Endothelial cell of umbilical vein (primary cell): ENCODE data around the gene COMT. TPM values are rescaled to one million over a fixed set of nuclear protein-coding genes. Genes with fewer than 3 reads are reported as not detected.

Experiments used
- BruUV-seq: library from RNA; stranded (reverse); fragments of 400-500 nt; replicated peaks from 2 replicates; lab custom pipeline; 2021; lab: Mats Ljungman, UMichigan
- CTCF ChIA-PET: fragments of 300-600, 350-600 bp; sonication (Branson Sonifier 250); formaldehyde crosslinking; loops from one replicate; lab custom pipeline; 2021; ENCODE audit warnings: antibody characterized with exemption, inconsistent platforms; lab: Charles Lee
- POLR2A ChIA-PET: fragments of 300-600, 350-600 bp; sonication (Branson Sonifier 250); formaldehyde crosslinking; loops from one replicate; lab custom pipeline; 2021; ENCODE audit warnings: antibody characterized with exemption, inconsistent platforms; lab: Charles Lee
- DNase-seq: peaks from one replicate; pipeline ENCODE4 v3.0.0-alpha.2; 2011; ENCODE audit warnings: low read depth, low spot score
- FAIRE-seq: peaks from 2 replicates; lab custom pipeline; 2011; peaks lifted over from hg19 to GRCh38; lab: Jason Lieb, UNC
- H2AFZ ChIP-seq: 2 replicates; pipeline ENCODE4 v1.6.0; 2012; ENCODE audit warnings: low read depth, low read length, control low read depth, inconsistent platforms
- H3K27ac ChIP-seq: 2 replicates; pipeline ENCODE4 v1.5.1; 2011; ENCODE audit warnings: low read depth, mild to moderate bottlenecking, control low read depth, low read length, moderate library complexity; ENCODE audit not compliant: insufficient read depth
- H3K27me3 ChIP-seq, 2 experiments: 2 replicates each; pipeline versions ENCODE4 v1.6.0 to v1.6.1; 2011; ENCODE audit warnings: low read length in 2 of 2, mixed read lengths in 1 of 2; ENCODE audit not compliant: control insufficient read depth in 2 of 2, insufficient read depth in 2 of 2
- H3K36me3 ChIP-seq, 2 experiments: 2 replicates in 1 of 2; 3 replicates in 1 of 2; pipeline ENCODE4 v1.5.1; 2011; ENCODE audit warnings: low read length in 2 of 2, mild to moderate bottlenecking in 1 of 2, moderate library complexity in 1 of 2; ENCODE audit not compliant: control insufficient read depth in 2 of 2, insufficient read depth in 2 of 2; ENCODE audit errors: extremely low read depth in 1 of 2
- H3K4me1 ChIP-seq: 3 replicates; pipeline ENCODE4 v1.5.1; 2011; ENCODE audit warnings: mild to moderate bottlenecking, low read length; ENCODE audit not compliant: control insufficient read depth, insufficient read depth; ENCODE audit errors: extremely low read depth
- H3K4me2 ChIP-seq: 2 replicates; pipeline ENCODE4 v1.6.1; 2011; ENCODE audit warnings: low read length, control low read depth, mixed read lengths; ENCODE audit not compliant: insufficient read depth
- H3K4me3 ChIP-seq, 3 experiments: fragments of 200-600 bp in 1 of 3; sonication (generic), shearing (Covaris generic) in 1 of 3; replicated peaks in 1 of 3; 2 replicates each; pipeline ENCODE4 v1.5.1; 2011 to 2016; ENCODE audit warnings: control low read depth in 3 of 3, low read length in 3 of 3, mild to moderate bottlenecking in 2 of 3, inconsistent platforms in 1 of 3, low read depth in 1 of 3, moderate library complexity in 1 of 3; ENCODE audit not compliant: insufficient read depth in 1 of 3
- H3K79me2 ChIP-seq: 2 replicates; pipeline ENCODE4 v1.6.0; 2012; ENCODE audit warnings: low read length, inconsistent platforms; ENCODE audit not compliant: control insufficient read depth, insufficient read depth
- H3K9ac ChIP-seq: replicated peaks from 2 replicates; pipeline ENCODE3; 2011; ENCODE audit warnings: low read length, control low read depth; ENCODE audit not compliant: insufficient read depth; ENCODE audit errors: extremely low read depth
- H3K9me1 ChIP-seq: replicated peaks from 3 replicates; pipeline ENCODE4 v1.6.0; 2011; ENCODE audit warnings: mild to moderate bottlenecking, low read length; ENCODE audit not compliant: control insufficient read depth, insufficient read depth; ENCODE audit errors: extremely low read depth
- H3K9me3 ChIP-seq: replicated peaks from 2 replicates; pipeline ENCODE4 v1.5.1; 2012; ENCODE audit warnings: low read length, inconsistent platforms; ENCODE audit not compliant: control insufficient read depth, insufficient read depth
- H4K20me1 ChIP-seq: replicated peaks from 2 replicates; pipeline ENCODE3; 2011; ENCODE audit warnings: mild to moderate bottlenecking, low read length; ENCODE audit not compliant: control insufficient read depth, insufficient read depth; ENCODE audit errors: extremely low read depth
- CTCF ChIP-seq, 2 donors: IDR thresholded peaks; 1 replicate in 1 of 2; 2 replicates in 1 of 2; pipeline ENCODE4 v1.5.1; 2011; ENCODE audit warnings: low read length in 2 of 2, mild to moderate bottlenecking in 2 of 2, moderate library complexity in 2 of 2, control low read depth in 1 of 2, inconsistent platforms in 1 of 2, low read depth in 1 of 2; ENCODE audit not compliant: insufficient read depth in 1 of 2; ENCODE audit errors: extremely low read depth in 1 of 2
- EZH2 ChIP-seq: IDR thresholded peaks from 2 replicates; pipeline ENCODE4 v1.6.1; 2012; ENCODE audit warnings: borderline replicate concordance, low read depth, mild to moderate bottlenecking, moderate library complexity, low read length, inconsistent platforms; ENCODE audit not compliant: severe bottlenecking
- FOS ChIP-seq: IDR thresholded peaks from 2 replicates; pipeline ENCODE4 v1.6.1; 2011; ENCODE audit warnings: mild to moderate bottlenecking, low read length, moderate library complexity, borderline replicate concordance; ENCODE audit not compliant: insufficient read depth
- GATA2 ChIP-seq: IDR thresholded peaks from 2 replicates; pipeline ENCODE4 v1.7.0; 2011; ENCODE audit warnings: low read depth, mild to moderate bottlenecking, moderate library complexity, mixed read lengths, low read length; ENCODE audit not compliant: insufficient read length, insufficient read depth
- JUN ChIP-seq: IDR thresholded peaks from 2 replicates; pipeline ENCODE4 v1.6.1; 2011; ENCODE audit warnings: borderline replicate concordance, low read depth; ENCODE audit not compliant: insufficient read length, insufficient read depth
- MYC ChIP-seq: IDR thresholded peaks from one replicate; pipeline ENCODE4 v1.6.1; 2011; ENCODE audit warnings: mild to moderate bottlenecking, low read depth, low read length
- POLR2A ChIP-seq: IDR thresholded peaks from 2 replicates; pipeline ENCODE4 v1.6.1; 2012; ENCODE audit warnings: low read depth, mild to moderate bottlenecking, control low read depth, low read length
- POLR2AphosphoS5 ChIP-seq: IDR thresholded peaks from 2 replicates; pipeline ENCODE4 v1.6.1; 2012; ENCODE audit warnings: low read depth, mild to moderate bottlenecking, control low read depth, low read length, moderate library complexity; ENCODE audit not compliant: insufficient read depth
- dilution Hi-C: fragments of 300-500 bp; cut with MboI; formaldehyde crosslinking; loops from one replicate; pipeline ENCODE4 v1.15.0; 2019; ENCODE audit warnings: low sequenced_read_pairs; ENCODE audit not compliant: extremely low pct_ligation_motif_present
- intact Hi-C: fragments of 100-400 bp; cut with micrococcal nuclease; formaldehyde crosslinking; loops from one replicate; pipeline ENCODE4 v1.10.0; 2022
- polyA plus RNA-seq, 4 experiments: library from polyadenylated mRNA; depleted of rRNA in 3 of 4; stranded (reverse) in 3 of 4; unstranded in 1 of 4; fragments of >200 nt; gene quantifications; 2 replicates each; pipeline versions ENCODE4 v1.2.1 to v1.2.3, GENCODE V29; 2011 to 2012; ENCODE audit warnings: missing spikeins in 1 of 4
- total RNA-seq: library from RNA; stranded (reverse); gene quantifications from 2 replicates; pipeline ENCODE4 v1.2.3, GENCODE V29; 2021
- TF ChIP-seq, protein P1 (sequence below): IDR thresholded peaks from 2 replicates; pipeline ENCODE4 v1.6.1; 2011; ENCODE audit not compliant: insufficient read depth, insufficient read length

The COMT gene
- total and polyA plus RNA-seq, 2 donors (not counting 3 experiments of a cell fraction or from before 2014, with no cell fraction given): 221 to 537 TPM

DNA sequence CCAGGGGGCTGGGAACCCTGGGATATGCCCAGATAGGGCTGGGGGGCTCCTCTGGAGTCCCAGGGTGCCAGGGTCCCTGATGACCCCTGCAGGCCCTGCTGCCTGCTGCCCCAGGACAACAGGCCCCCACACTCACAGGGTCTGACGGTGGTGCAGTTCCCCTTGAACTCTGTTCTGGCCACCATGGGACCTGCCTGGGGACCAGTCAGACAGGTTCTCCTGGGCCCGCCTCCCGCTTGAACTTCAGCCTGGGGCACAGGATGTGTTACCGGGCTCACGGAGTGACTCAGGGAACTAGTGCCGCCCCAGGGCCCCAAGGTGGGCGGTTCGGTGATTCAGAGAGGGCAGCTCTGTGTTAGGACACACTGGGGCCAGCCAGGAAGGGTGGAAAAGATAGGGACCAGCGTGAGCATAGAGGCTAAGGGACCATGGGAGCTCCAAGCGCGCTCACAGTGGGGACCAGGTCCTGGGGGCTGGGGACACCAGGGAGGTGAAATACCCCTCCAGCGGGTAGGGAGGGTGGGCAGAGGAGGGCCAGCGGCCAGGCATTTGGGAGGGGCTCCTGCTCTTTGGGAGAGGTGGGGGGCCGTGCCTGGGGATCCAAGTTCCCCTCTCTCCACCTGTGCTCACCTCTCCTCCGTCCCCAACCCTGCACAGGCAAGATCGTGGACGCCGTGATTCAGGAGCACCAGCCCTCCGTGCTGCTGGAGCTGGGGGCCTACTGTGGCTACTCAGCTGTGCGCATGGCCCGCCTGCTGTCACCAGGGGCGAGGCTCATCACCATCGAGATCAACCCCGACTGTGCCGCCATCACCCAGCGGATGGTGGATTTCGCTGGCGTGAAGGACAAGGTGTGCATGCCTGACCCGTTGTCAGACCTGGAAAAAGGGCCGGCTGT is 21.6 kb downstream of the COMT start:
- Histone ChIP-seq H2AFZ (no peak overlapping the region), H3K4me2 (no peak overlapping the region), H3K27me3 (no peaks in the 10 kb centered on the region), H3K9me3 (no peaks in the 10 kb centered on the region), H3K4me1 (peaks cover 33% of the 10 kb centered on the region), H4K20me1 (no peaks in the 10 kb centered on the region), H3K4me3 (no peak overlapping the region), H3K9me1 (no peaks in the 10 kb centered on the region), H3K79me2 (no peaks in the 10 kb centered on the region), H3K27ac (peak overlapping the region; percentile 27), H3K9ac (no peak overlapping the region), H3K36me3 (peaks cover 0 to 30% of the 10 kb centered on the region in 2 experiments)
- CTCF ChIA-PET: interaction anchor here (0.6 to 1.7 kb wide), 16 partner anchors 10 to 233 kb away, joined by 3 to 14 read pairs (median 4); no protein-coding TSS in a partner anchor
- POLR2A ChIA-PET: no interaction called here
- DNase-seq (peak; percentile 43), FAIRE-seq (peak; percentile 72)
- dilution Hi-C loops (no loop called here), intact Hi-C loops (loop anchor here (1.0 to 2.0 kb wide), 2 partner anchors 65 to 118 kb away; partner anchors contain the start of gene DGCR8)
- no TSS peak for BruUV-seq
- TF ChIP-seq POLR2A (peak; percentile 39), POLR2AphosphoS5 (peak; percentile 33)
- TF ChIP-seq, protein P1, sequence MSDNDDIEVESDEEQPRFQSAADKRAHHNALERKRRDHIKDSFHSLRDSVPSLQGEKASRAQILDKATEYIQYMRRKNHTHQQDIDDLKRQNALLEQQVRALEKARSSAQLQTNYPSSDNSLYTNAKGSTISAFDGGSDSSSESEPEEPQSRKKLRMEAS: no peak

DNA sequence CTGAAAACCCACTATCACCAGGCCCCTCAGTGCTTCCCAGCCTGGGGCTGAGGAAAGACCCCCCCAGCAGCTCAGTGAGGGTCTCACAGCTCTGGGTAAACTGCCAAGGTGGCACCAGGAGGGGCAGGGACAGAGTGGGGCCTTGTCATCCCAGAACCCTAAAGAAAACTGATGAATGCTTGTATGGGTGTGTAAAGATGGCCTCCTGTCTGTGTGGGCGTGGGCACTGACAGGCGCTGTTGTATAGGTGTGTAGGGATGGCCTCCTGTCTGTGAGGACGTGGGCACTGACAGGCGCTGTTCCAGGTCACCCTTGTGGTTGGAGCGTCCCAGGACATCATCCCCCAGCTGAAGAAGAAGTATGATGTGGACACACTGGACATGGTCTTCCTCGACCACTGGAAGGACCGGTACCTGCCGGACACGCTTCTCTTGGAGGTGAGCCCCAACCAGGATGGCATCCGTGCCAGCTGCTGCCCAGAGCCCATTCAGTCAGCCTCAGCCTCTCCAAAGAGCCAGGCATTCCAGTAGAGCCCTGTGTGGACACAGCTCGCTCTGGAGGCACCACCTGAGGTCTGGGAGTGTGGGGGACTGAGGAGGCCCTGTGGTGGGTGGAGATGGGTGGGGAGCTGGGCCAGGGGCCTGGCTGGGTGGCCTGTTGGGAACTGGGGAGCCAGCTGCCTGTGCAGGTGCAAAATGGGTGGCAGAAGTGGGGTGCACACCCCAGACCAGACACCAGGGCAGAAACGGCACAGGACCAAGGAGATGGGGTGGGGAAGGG is 22.5 kb downstream of the COMT start:
- Histone ChIP-seq H3K79me2 (no peaks in the 10 kb centered on the region), H3K9me1 (no peaks in the 10 kb centered on the region), H3K9ac (no peak overlapping the region), H3K4me1 (peaks cover 29% of the 10 kb centered on the region), H3K27ac (no peak overlapping the region), H3K27me3 (no peaks in the 10 kb centered on the region), H2AFZ (no peak overlapping the region), H3K4me3 (no peak overlapping the region), H4K20me1 (no peaks in the 10 kb centered on the region), H3K36me3 (peaks cover 0 to 35% of the 10 kb centered on the region in 2 experiments), H3K4me2 (no peak overlapping the region), H3K9me3 (no peaks in the 10 kb centered on the region)
- TF ChIP-seq JUN (no peak), EZH2 (no peak), POLR2A (no peak), FOS (no peak), POLR2AphosphoS5 (no peak), MYC (no peak), CTCF (IDR thresholded peaks at IDR 0.05; ENCODE audit: extremely low read depth in 1 of 2, insufficient read depth in 1 of 2, low read depth in 1 of 2, low read length in 2 of 2) (no peak), GATA2 (no peak)
- TF ChIP-seq, protein P1: no peak
- POLR2A ChIA-PET: no interaction called here
- dilution Hi-C loops: no loop called here
- BruUV-seq: no TSS peak
- DNase-seq (no peak), FAIRE-seq (no peak)
- intact Hi-C loops: loop anchor here (2.0 kb wide), 1 partner anchor 117 kb away; the partner anchor contains the start of gene DGCR8
- CTCF ChIA-PET: interaction anchor here (0.9 to 12.2 kb wide), 3 partner anchors 49 to 234 kb away, joined by 3 to 304 read pairs (median 4); no protein-coding TSS in a partner anchor
